Measurements from ENCODE around the gene DNAJB13.

Gene DNAJB13

GRCh38 chr11:73956876-73957653 is 6.2 kb downstream of the DNAJB13 start:
- peaks cover 7% of the 10 kb centered on the region for H3K4me1 ChIP-seq (ENCODE audit: control insufficient read depth, insufficient read depth, low read length)
- no peaks in the 10 kb centered on the region for H3K36me3 ChIP-seq (ENCODE audit: insufficient read depth, low read length)
- no peak overlapping the region for H3K4me3 ChIP-seq (ENCODE audit: low read length)
- H3K9me3 ChIP-seq (replicated peaks; ENCODE audit: low read length), result no peaks in the 10 kb centered on the region
- H3K27me3 ChIP-seq (ENCODE audit: control insufficient read depth, insufficient read depth, low read length), result peaks cover 12% of the 10 kb centered on the region
- H3K4me2 ChIP-seq (ENCODE audit: low read length), result no peak overlapping the region
- H3K9ac ChIP-seq (ENCODE audit: low read depth, low read length), result no peak overlapping the region

- Histone ChIP-seq H3K4me2 (ENCODE audit: low read length) (no peak overlapping the region), H3K9ac (ENCODE audit: low read depth, low read length) (no peak overlapping the region), H3K27me3 (ENCODE audit: control insufficient read depth, insufficient read depth, low read length) (peaks cover 12% of the 10 kb centered on the region), H3K4me3 (ENCODE audit: low read length) (no peak overlapping the region), H3K4me1 (ENCODE audit: control insufficient read depth, insufficient read depth, low read length) (peaks cover 7% of the 10 kb centered on the region), H3K9me3 (replicated peaks; ENCODE audit: low read length) (no peaks in the 10 kb centered on the region), H3K36me3 (ENCODE audit: insufficient read depth, low read length) (no peaks in the 10 kb centered on the region)
These were observed 7.0 kb downstream of the DNAJB13 start for GRCh38 chr11:73957654-73958361.

- no peaks in the 10 kb centered on the region for H3K36me3 ChIP-seq (ENCODE audit: insufficient read depth, low read length)
- H3K9ac ChIP-seq (ENCODE audit: low read depth, low read length), result no peak overlapping the region
These were observed 7.8 kb downstream of the DNAJB13 start for GRCh38 chr11:73958521-73959141.

GRCh38 chr11:73961321-73961720 is 10.5 kb downstream of the DNAJB13 start:
- H3K4me3 ChIP-seq (ENCODE audit: low read length), result no peak overlapping the region
- no peaks in the 10 kb centered on the region for H3K36me3 ChIP-seq (ENCODE audit: insufficient read depth, low read length)
- no peak overlapping the region for H3K4me2 ChIP-seq (ENCODE audit: low read length)
- H3K9me3 ChIP-seq (replicated peaks; ENCODE audit: low read length), result no peaks in the 10 kb centered on the region
- peaks cover 1% of the 10 kb centered on the region for H3K4me1 ChIP-seq (ENCODE audit: control insufficient read depth, insufficient read depth, low read length)
- H3K9ac ChIP-seq (ENCODE audit: low read depth, low read length), result no peak overlapping the region
- H3K27me3 ChIP-seq (ENCODE audit: control insufficient read depth, insufficient read depth, low read length), result peaks cover 23% of the 10 kb centered on the region

More at GRCh38 chr11:73958521-73959141, 7.8 kb downstream of the DNAJB13 start:
- peaks cover 7% of the 10 kb centered on the region for H3K4me1 ChIP-seq (ENCODE audit: control insufficient read depth, insufficient read depth, low read length)
- no peak overlapping the region for H3K4me3 ChIP-seq (ENCODE audit: low read length)
- H3K27me3 ChIP-seq (ENCODE audit: control insufficient read depth, insufficient read depth, low read length), result peaks cover 12% of the 10 kb centered on the region
- H3K4me2 ChIP-seq (ENCODE audit: low read length), result no peak overlapping the region
- no peaks in the 10 kb centered on the region for H3K9me3 ChIP-seq (replicated peaks; ENCODE audit: low read length)

GRCh38 chr11:73962101-73962705 is 11.4 kb downstream of the DNAJB13 start:
- H3K9me3 ChIP-seq (replicated peaks; ENCODE audit: low read length), result no peaks in the 10 kb centered on the region
- H3K36me3 ChIP-seq (ENCODE audit: insufficient read depth, low read length), result no peaks in the 10 kb centered on the region
- no peaks in the 10 kb centered on the region for H3K4me1 ChIP-seq (ENCODE audit: control insufficient read depth, insufficient read depth, low read length)
- no peak overlapping the region for H3K4me3 ChIP-seq (ENCODE audit: low read length)
- H3K9ac ChIP-seq (ENCODE audit: low read depth, low read length), result no peak overlapping the region
- H3K4me2 ChIP-seq (ENCODE audit: low read length), result no peak overlapping the region
- H3K27me3 ChIP-seq (ENCODE audit: control insufficient read depth, insufficient read depth, low read length), result peaks cover 18% of the 10 kb centered on the region

GRCh38 chr11:73963861-73964260 is 13.0 kb downstream of the DNAJB13 start:
- Histone ChIP-seq H3K4me1 (ENCODE audit: control insufficient read depth, insufficient read depth, low read length) (no peaks in the 10 kb centered on the region), H3K4me3 (ENCODE audit: low read length) (no peak overlapping the region), H3K4me2 (ENCODE audit: low read length) (no peak overlapping the region), H3K9ac (ENCODE audit: low read depth, low read length) (no peak overlapping the region), H3K27me3 (ENCODE audit: control insufficient read depth, insufficient read depth, low read length) (peaks cover 11% of the 10 kb centered on the region), H3K36me3 (ENCODE audit: insufficient read depth, low read length) (no peaks in the 10 kb centered on the region), H3K9me3 (replicated peaks; ENCODE audit: low read length) (no peaks in the 10 kb centered on the region)

- no peaks in the 10 kb centered on the region for H3K4me1 ChIP-seq (ENCODE audit: control insufficient read depth, insufficient read depth, low read length)
- H3K9ac ChIP-seq (ENCODE audit: low read depth, low read length), result no peak overlapping the region
- no peak overlapping the region for H3K4me2 ChIP-seq (ENCODE audit: low read length)
- no peaks in the 10 kb centered on the region for H3K36me3 ChIP-seq (ENCODE audit: insufficient read depth, low read length)
- H3K27me3 ChIP-seq (ENCODE audit: control insufficient read depth, insufficient read depth, low read length), result peaks cover 11% of the 10 kb centered on the region
- H3K9me3 ChIP-seq (replicated peaks; ENCODE audit: low read length), result no peaks in the 10 kb centered on the region
- no peak overlapping the region for H3K4me3 ChIP-seq (ENCODE audit: low read length)
These were observed 14.4 kb downstream of the DNAJB13 start for GRCh38 chr11:73965076-73965763.

GRCh38 chr11:73965764-73966121 is 14.9 kb downstream of the DNAJB13 start:
- Histone ChIP-seq H3K4me2 (ENCODE audit: low read length) (no peak overlapping the region), H3K9me3 (replicated peaks; ENCODE audit: low read length) (no peaks in the 10 kb centered on the region), H3K36me3 (ENCODE audit: insufficient read depth, low read length) (no peaks in the 10 kb centered on the region), H3K9ac (ENCODE audit: low read depth, low read length) (no peak overlapping the region), H3K27me3 (ENCODE audit: control insufficient read depth, insufficient read depth, low read length) (peaks cover 11% of the 10 kb centered on the region), H3K4me3 (ENCODE audit: low read length) (no peak overlapping the region), H3K4me1 (ENCODE audit: control insufficient read depth, insufficient read depth, low read length) (no peaks in the 10 kb centered on the region)

GRCh38 chr11:73968356-73968966 is 17.6 kb downstream of the DNAJB13 start:
- H3K4me3 ChIP-seq (ENCODE audit: low read length), result no peak overlapping the region
- no peak overlapping the region for H3K4me2 ChIP-seq (ENCODE audit: low read length)
- peaks cover 11% of the 10 kb centered on the region for H3K27me3 ChIP-seq (ENCODE audit: control insufficient read depth, insufficient read depth, low read length)
- H3K9me3 ChIP-seq (replicated peaks; ENCODE audit: low read length), result no peaks in the 10 kb centered on the region
- no peaks in the 10 kb centered on the region for H3K36me3 ChIP-seq (ENCODE audit: insufficient read depth, low read length)
- no peaks in the 10 kb centered on the region for H3K4me1 ChIP-seq (ENCODE audit: control insufficient read depth, insufficient read depth, low read length)
- H3K9ac ChIP-seq (ENCODE audit: low read depth, low read length), result no peak overlapping the region

- Histone ChIP-seq H3K4me3 (ENCODE audit: low read length) (no peak overlapping the region), H3K9me3 (replicated peaks; ENCODE audit: low read length) (no peaks in the 10 kb centered on the region), H3K4me1 (ENCODE audit: control insufficient read depth, insufficient read depth, low read length) (peaks cover 6% of the 10 kb centered on the region), H3K4me2 (ENCODE audit: low read length) (no peak overlapping the region), H3K27me3 (ENCODE audit: control insufficient read depth, insufficient read depth, low read length) (peaks cover 11% of the 10 kb centered on the region), H3K36me3 (ENCODE audit: insufficient read depth, low read length) (no peaks in the 10 kb centered on the region), H3K9ac (ENCODE audit: low read depth, low read length) (no peak overlapping the region)
These were observed 18.3 kb downstream of the DNAJB13 start for GRCh38 chr11:73969091-73969490.
